ENCODE results near the gene RAB1A. TPM values are rescaled to one million over a fixed set of nuclear protein-coding genes. Genes with fewer than 3 reads are reported as not detected.

The RAB1A gene
- total RNA-seq, 2 donors from 2014 or later = 66.8 to 72.3 TPM

GRCh38 chr2:65057391-65058052 is 72.4 kb downstream of the RAB1A start:
- H3K27ac Mint-ChIP-seq = peak overlapping the region; percentile 26 to 79

GRCh38 chr2:65057054-65057375 is 72.9 kb downstream of the RAB1A start:
- DNase-seq (ENCODE audit: low spot score in 2 of 2) = no peak
- no peak for ATAC-seq
- Mint-ChIP-seq H3K36me3 (no peaks in the 10 kb centered on the region), H3K9me3 (no peaks in the 10 kb centered on the region), H3K27ac (peak overlapping the region; percentile 26 to 79)

More at GRCh38 chr2:65057391-65058052, 72.4 kb downstream of the RAB1A start:
- Mint-ChIP-seq H3K9me3 (no peaks in the 10 kb centered on the region), H3K36me3 (no peaks in the 10 kb centered on the region)
- DNase-seq (ENCODE audit: low spot score in 2 of 2) = peak in 1 of 2 donors; percentile 52
- ATAC-seq = peak; percentile 56 to 71

GRCh38 chr2:65056215-65057053 is 73.5 kb downstream of the RAB1A start, which contains the start of gene CEP68:
Gene CEP68 (plus strand): TSS chr2:65056416. CDS start chr2:65069445, 13,029 bp downstream.
- no peaks in the 10 kb centered on the region for H3K36me3 Mint-ChIP-seq
- peak within 1 kb of the TSS; percentile 79 to 91 for H3K27ac Mint-ChIP-seq
- peak; percentile 96 for DNase-seq (ENCODE audit: low spot score in 2 of 2)
- peak; percentile 92 to 95 for ATAC-seq
- no peaks in the 10 kb centered on the region for H3K9me3 Mint-ChIP-seq

GRCh38 chr2:65055422-65056214 is 74.3 kb downstream of the RAB1A start:
- H3K9me3 Mint-ChIP-seq = no peaks in the 10 kb centered on the region
- no peaks in the 10 kb centered on the region for H3K36me3 Mint-ChIP-seq
- ATAC-seq (peak; percentile 17 to 28), DNase-seq (ENCODE audit: low spot score in 2 of 2) (peak in 1 of 2 donors; percentile 58)
- H3K27ac Mint-ChIP-seq = peak overlapping the region; percentile 75 to 91

- H3K27ac Mint-ChIP-seq = peak overlapping the region in 1 of 2 donors; percentile 75
- DNase-seq (ENCODE audit: low spot score in 2 of 2) = no peak
- H3K9me3 Mint-ChIP-seq = no peaks in the 10 kb centered on the region
- no peak for ATAC-seq
- H3K36me3 Mint-ChIP-seq = no peaks in the 10 kb centered on the region
Measured at GRCh38 chr2:65054749-65055421, 75.0 kb downstream of the RAB1A start.

GRCh38 chr2:65053199-65053598 is 76.7 kb downstream of the RAB1A start:
- H3K9me3 Mint-ChIP-seq = no peaks in the 10 kb centered on the region
- H3K27ac Mint-ChIP-seq = no peak overlapping the region
- peaks cover 0 to 4% of the 10 kb centered on the region in 2 donors for H3K36me3 Mint-ChIP-seq
- peak in 1 of 2 donors; percentile 27 for DNase-seq (ENCODE audit: low spot score in 2 of 2)
- ATAC-seq = no peak

GRCh38 chr2:65050931-65051330 is 79.0 kb downstream of the RAB1A start:
- ATAC-seq (no peak), DNase-seq (ENCODE audit: low spot score in 2 of 2) (no peak)
- H3K9me3 Mint-ChIP-seq = no peaks in the 10 kb centered on the region
- H3K36me3 Mint-ChIP-seq = peaks cover 0 to 4% of the 10 kb centered on the region in 2 donors
- no peak overlapping the region for H3K27ac Mint-ChIP-seq

GRCh38 chr2:65049010-65049639 is 80.8 kb downstream of the RAB1A start:
- peak in 1 of 2 donors; percentile 38 for ATAC-seq
- H3K9me3 Mint-ChIP-seq = peaks cover 4 to 9% of the 10 kb centered on the region in 2 donors

GRCh38 chr2:65046633-65047407 is 83.1 kb downstream of the RAB1A start:
- Mint-ChIP-seq H3K27ac (no peak overlapping the region), H3K9me3 (peaks cover 6 to 10% of the 10 kb centered on the region in 2 donors), H3K36me3 (peaks cover 19 to 24% of the 10 kb centered on the region in 2 donors)
- ATAC-seq (no peak), DNase-seq (ENCODE audit: low spot score in 2 of 2) (no peak)

More at GRCh38 chr2:65049010-65049639, 80.8 kb downstream of the RAB1A start:
- Mint-ChIP-seq H3K36me3 (peaks cover 12 to 14% of the 10 kb centered on the region in 2 donors), H3K27ac (no peak overlapping the region)
- no peak for DNase-seq (ENCODE audit: low spot score in 2 of 2)

- H3K36me3 Mint-ChIP-seq = peaks cover 19 to 24% of the 10 kb centered on the region in 2 donors
- no peak overlapping the region for H3K27ac Mint-ChIP-seq
- ATAC-seq = no peak
- peaks cover 6 to 10% of the 10 kb centered on the region in 2 donors for H3K9me3 Mint-ChIP-seq
- no peak for DNase-seq (ENCODE audit: low spot score in 2 of 2)
Measured at GRCh38 chr2:65045651-65046050, 84.3 kb downstream of the RAB1A start.

GRCh38 chr2:65044097-65044735 is 85.7 kb downstream of the RAB1A start:
- Mint-ChIP-seq H3K36me3 (peaks cover 19 to 24% of the 10 kb centered on the region in 2 donors), H3K9me3 (peaks cover 6 to 10% of the 10 kb centered on the region in 2 donors), H3K27ac (peak overlapping the region in 1 of 2 donors; percentile 6)
- DNase-seq (ENCODE audit: low spot score in 2 of 2) = no peak
- no peak for ATAC-seq

- ATAC-seq (no peak), DNase-seq (ENCODE audit: low spot score in 2 of 2) (no peak)
- Mint-ChIP-seq H3K27ac (no peak overlapping the region), H3K9me3 (peaks cover 6 to 10% of the 10 kb centered on the region in 2 donors), H3K36me3 (peaks cover 19 to 20% of the 10 kb centered on the region in 2 donors)
Measured at GRCh38 chr2:65043001-65043400, 86.9 kb downstream of the RAB1A start.

GRCh38 chr2:65040400-65041261 is 89.3 kb downstream of the RAB1A start:
- Mint-ChIP-seq H3K9me3 (peaks cover 6 to 10% of the 10 kb centered on the region in 2 donors), H3K36me3 (peaks cover 18 to 20% of the 10 kb centered on the region in 2 donors), H3K27ac (no peak overlapping the region)
- ATAC-seq = peak; percentile 94 to 95
- DNase-seq (ENCODE audit: low spot score in 2 of 2) = peak; percentile 75 to 79

- peak overlapping the region in 1 of 2 donors; percentile 7 for H3K27ac Mint-ChIP-seq
- peaks cover 12 to 15% of the 10 kb centered on the region in 2 donors for H3K36me3 Mint-ChIP-seq
- peaks cover 5 to 6% of the 10 kb centered on the region in 2 donors for H3K9me3 Mint-ChIP-seq
- no peak for DNase-seq (ENCODE audit: low spot score in 2 of 2)
- ATAC-seq = no peak
Measured at GRCh38 chr2:65039640-65040039, 90.3 kb downstream of the RAB1A start.

All from activated naive CD4-positive, alpha-beta T cell treated with anti-CD3 and anti-CD28 coated beads, Interleukin-2, amount 50 U/mL, for 72 hours (primary cell).